Esophagus squamous epithelium (tissue), 5 donors: ENCODE data around the gene CCDC174. TPM values are rescaled to one million over a fixed set of nuclear protein-coding genes. Genes with fewer than 3 reads are reported as not detected.

ENCODE experiments used
- DNase-seq: peaks from one replicate; lab custom pipeline; 2025; lab: John Stamatoyannopoulos, UW
- H3K27ac ChIP-seq, 4 donors: fragments of 200-600 bp; sonication (generic); one replicate each; pipeline ENCODE4 v1.5.1; 2016 to 2019; ENCODE audit warnings: mild to moderate bottlenecking in 1 of 4
- H3K27me3 ChIP-seq, 4 donors: fragments of 200-600 bp; sonication (generic); 1 replicate in 3 of 4; 2 replicates in 1 of 4; pipeline versions ENCODE4 v1.5.1 to v1.6.0; 2017 to 2021; ENCODE audit warnings: antibody characterized with exemption in 1 of 4
- H3K36me3 ChIP-seq, 3 donors: fragments of 200-600 bp; sonication (generic); one replicate each; pipeline ENCODE4 v1.5.1; 2016 to 2019
- H3K4me1 ChIP-seq, 3 donors: fragments of 200-600 bp; sonication (generic); one replicate each; pipeline ENCODE4 v1.5.1; 2017 to 2019
- H3K4me3 ChIP-seq, 4 donors: fragments of 200-600 bp; sonication (generic); 1 replicate in 3 of 4; 2 replicates in 1 of 4; pipeline ENCODE4 v1.5.1; 2016 to 2019; ENCODE audit warnings: mild to moderate bottlenecking in 2 of 4, moderate library complexity in 1 of 4
- H3K9me3 ChIP-seq, 3 donors: fragments of 200-600 bp; sonication (generic); one replicate each; pipeline ENCODE4 v1.5.1; 2016 to 2019
- CTCF ChIP-seq, 6 experiments: fragments of 450-650 bp in 4 of 6; fragments of 200-600 bp in 2 of 6; sonication (generic) in 2 of 6; IDR thresholded peaks; one replicate each; pipeline ENCODE4 v1.5.1; 2016 to 2019; ENCODE audit warnings: antibody characterized with exemption in 6 of 6, mild to moderate bottlenecking in 4 of 6, moderate library complexity in 4 of 6
- POLR2A ChIP-seq, 4 donors: fragments of 450-650 bp; IDR thresholded peaks; one replicate each; pipeline ENCODE4 v1.6.1; 2017; ENCODE audit warnings: antibody characterized with exemption in 4 of 4, mild to moderate bottlenecking in 4 of 4, moderate library complexity in 3 of 4
- WGBS, 2 donors: methylation state at CpG; one replicate each; pipeline ENCODE4 v1.1.5; 2018; 5-methylcytosine and 5-hydroxymethylcytosine counted together
- intact Hi-C: fragments of 100-400 bp; cut with DNase I; formaldehyde crosslinking; loops from one replicate; pipeline ENCODE4 v1.15.0; 2022
- total RNA-seq, 4 donors: library from RNA; depleted of rRNA; stranded (reverse); fragments of >200 nt; gene quantifications; one replicate each; pipeline ENCODE4 v1.1.0, GENCODE V29; 2016
- donor health status: DM: yes; HTN: yes; CAD: no.

Gene CCDC174
- total RNA-seq: 10 to 100 TPM in 3 of 4 donors, 1 to 10 TPM in 1; 9.5 to 17.2 (median 12.1) TPM

GRCh38 chr3:14651440-14652251 is at the start of gene CCDC174:
CCDC174 (plus strand) TSS chr3:14651762; CDS start chr3:14651837, 75 bp downstream.
- 1% methylated on average over 33 to 37 of the region's 47 CpGs for WGBS, 2 donors
- DNase-seq: peak; percentile 85
- H3K27ac ChIP-seq: peak within 1 kb of the TSS; percentile 89 to 95 (median 92)
- TF ChIP-seq POLR2A (IDR thresholded peaks at IDR 0.05) (peak in 3 of 4 donors; percentile 48 to 70 (median 68)), CTCF (IDR thresholded peaks at IDR 0.05) (peak in 1 of 6 experiments; percentile 29)
- H3K36me3 ChIP-seq: peaks cover 0 to 26% (median 0%) of the 10 kb centered on the region in 3 donors
- H3K4me1 ChIP-seq: peaks cover 0 to 35% (median 20%) of the 10 kb centered on the region in 3 donors
- intact Hi-C loops: no loop called here
- peak within 1 kb of the TSS; percentile 67 to 87 (median 76) for H3K4me3 ChIP-seq
- no peaks in the 10 kb centered on the region for H3K9me3 ChIP-seq
- no peaks in the 10 kb centered on the region for H3K27me3 ChIP-seq

GRCh38 chr3:14602006-14602803 is 49.4 kb upstream of the CCDC174 start:
- DNase-seq: no peak
- peak overlapping the region in 2 of 4 donors; percentile 35 to 59 for H3K4me3 ChIP-seq
- H3K27ac ChIP-seq: no peak overlapping the region
- intact Hi-C loops: no loop called here
- H3K27me3 ChIP-seq: peaks cover 4 to 96% (median 9%) of the 10 kb centered on the region in 4 donors
- peaks cover 6 to 11% (median 9%) of the 10 kb centered on the region in 3 donors for H3K4me1 ChIP-seq
- H3K36me3 ChIP-seq: no peaks in the 10 kb centered on the region
- TF ChIP-seq CTCF (IDR thresholded peaks at IDR 0.05) (peak in 1 of 6 experiments; percentile 18), POLR2A (IDR thresholded peaks at IDR 0.05) (no peak)
- no peaks in the 10 kb centered on the region for H3K9me3 ChIP-seq
- WGBS, 2 donors: 0 to 17% methylated on average over 1 to 10 of the region's 66 CpGs

DNA sequence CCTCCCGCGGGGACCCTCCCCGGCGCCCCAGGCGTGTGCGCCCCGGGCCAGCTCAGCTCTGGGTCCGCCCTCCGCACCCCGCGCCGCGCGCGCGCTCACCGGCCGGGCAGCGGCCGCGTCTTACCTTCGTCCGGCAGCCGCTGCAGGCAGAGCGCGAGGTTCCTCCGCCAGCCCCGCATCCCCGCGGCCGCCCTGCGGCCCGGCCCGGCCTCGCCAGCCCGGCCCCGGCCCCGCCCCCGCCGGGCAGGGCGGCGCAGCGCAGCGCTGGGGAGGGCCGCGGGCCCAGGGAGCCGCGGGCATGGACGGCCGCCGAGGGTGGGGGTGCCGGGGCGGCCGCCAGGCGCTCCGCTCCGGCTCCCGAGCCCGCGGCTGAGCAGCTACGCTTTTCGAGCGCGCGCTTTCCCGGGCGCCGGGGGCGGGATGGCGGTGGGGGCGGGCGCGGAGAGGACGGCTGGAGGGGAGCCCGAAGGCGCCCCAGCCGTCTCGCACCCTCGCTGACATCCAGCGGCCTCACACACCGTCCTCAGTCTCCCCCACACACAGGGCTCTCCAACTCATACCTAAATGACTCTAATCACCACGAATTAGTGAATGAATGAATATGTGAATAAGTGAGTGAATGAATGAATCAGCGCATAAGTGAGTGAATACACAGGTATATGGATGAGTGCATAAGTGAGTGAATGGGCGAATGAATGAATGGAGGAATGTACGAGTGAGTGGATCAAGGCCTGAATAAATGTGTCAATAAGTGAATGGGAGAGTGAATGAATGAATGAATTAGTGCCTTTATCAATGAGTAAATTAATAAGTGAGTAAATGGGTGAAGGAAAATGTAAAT is 48.5 kb upstream of the CCDC174 start:
- intact Hi-C loops: no loop called here
- WGBS, 2 donors: 40 to 50% methylated on average over 4 to 5 of the region's 85 CpGs
- Histone ChIP-seq H3K4me1 (peaks cover 6 to 11% (median 9%) of the 10 kb centered on the region in 3 donors), H3K4me3 (peak overlapping the region in 2 of 4 donors; percentile 35 to 59), H3K27me3 (peaks cover 4 to 96% (median 9%) of the 10 kb centered on the region in 4 donors), H3K27ac (no peak overlapping the region), H3K9me3 (no peaks in the 10 kb centered on the region), H3K36me3 (no peaks in the 10 kb centered on the region)
- no peak for DNase-seq
- no peak for TF ChIP-seq POLR2A (IDR thresholded peaks at IDR 0.05)
- no peak for TF ChIP-seq CTCF (IDR thresholded peaks at IDR 0.05)

DNA sequence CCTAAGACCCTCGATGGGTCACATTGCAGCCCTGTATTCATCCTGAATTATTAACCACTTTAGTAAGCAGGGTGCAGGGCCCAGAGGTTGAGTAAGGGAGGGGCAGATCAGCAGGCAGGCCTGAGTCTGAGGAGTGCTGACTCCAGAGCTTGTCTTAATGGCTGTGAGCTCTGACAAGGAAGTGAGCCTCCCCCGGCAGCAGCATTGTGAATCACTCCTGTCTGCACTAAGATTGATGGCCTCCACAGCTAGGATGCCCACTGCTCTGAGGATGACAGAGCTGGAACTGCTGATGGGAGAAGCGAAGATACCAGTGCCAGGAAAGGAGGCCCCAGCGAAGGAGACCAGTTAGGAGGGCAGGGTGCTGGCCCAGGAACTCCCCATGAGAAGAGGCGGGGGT is 46.5 kb upstream of the CCDC174 start:
- intact Hi-C loops: no loop called here
- Histone ChIP-seq H3K4me3 (no peak overlapping the region), H3K36me3 (no peaks in the 10 kb centered on the region), H3K27me3 (peaks cover 4 to 93% (median 9%) of the 10 kb centered on the region in 4 donors), H3K9me3 (no peaks in the 10 kb centered on the region), H3K27ac (no peak overlapping the region), H3K4me1 (peaks cover 6 to 11% (median 9%) of the 10 kb centered on the region in 3 donors)
- TF ChIP-seq POLR2A (IDR thresholded peaks at IDR 0.05) (no peak), CTCF (IDR thresholded peaks at IDR 0.05) (no peak)
- WGBS, 2 donors: 71 to 88% methylated on average over 4 to 5 of the region's 5 CpGs
- DNase-seq: no peak
